Osteocyte (in vitro differentiated cells): ENCODE data around the gene TFR2. TPM values are rescaled to one million over a fixed set of nuclear protein-coding genes. Genes with fewer than 3 reads are reported as not detected.

Source experiments
- DNase-seq: peaks from one replicate; pipeline ENCODE4 v3.0.0; 2021; ENCODE audit warnings: mixed read lengths; ENCODE audit not compliant: unreplicated experiment; ENCODE audit errors: extremely low spot score
- H3K27ac Mint-ChIP-seq: one replicate; pipeline ENCODE4 v1.8.0; 2021; ENCODE audit warnings: mild to moderate bottlenecking, mixed read lengths; ENCODE audit not compliant: unreplicated experiment
- H3K27me3 Mint-ChIP-seq: one replicate; pipeline ENCODE4 v1.8.0; 2021; ENCODE audit warnings: mixed read lengths; ENCODE audit not compliant: unreplicated experiment
- H3K36me3 Mint-ChIP-seq: one replicate; pipeline ENCODE4 v1.8.0; 2021; ENCODE audit warnings: mixed read lengths; ENCODE audit not compliant: unreplicated experiment
- H3K4me1 Mint-ChIP-seq: one replicate; pipeline ENCODE4 v1.8.0; 2021; ENCODE audit warnings: mixed read lengths; ENCODE audit not compliant: unreplicated experiment
- H3K4me3 Mint-ChIP-seq: one replicate; pipeline ENCODE4 v1.8.0; 2021; ENCODE audit warnings: mild to moderate bottlenecking, moderate library complexity, mixed read lengths; ENCODE audit not compliant: unreplicated experiment
- H3K9me3 Mint-ChIP-seq: one replicate; pipeline ENCODE4 v1.8.0; 2021; ENCODE audit warnings: mixed read lengths; ENCODE audit not compliant: unreplicated experiment
- total RNA-seq: library from RNA; stranded (reverse); gene quantifications from 2 replicates; pipeline ENCODE4 v1.2.1, GENCODE V29; 2021
- TF ChIP-seq, protein P1 (sequence below): fragments of 200-600 bp; sonication (generic); IDR thresholded peaks from 2 replicates; pipeline ENCODE4 v1.5.0; 2021; ENCODE audit warnings: antibody characterized with exemption, mild to moderate bottlenecking, moderate library complexity

TFR2 gene
- total RNA-seq, 1 donor from 2014 or later: 0.19 TPM

DNA sequence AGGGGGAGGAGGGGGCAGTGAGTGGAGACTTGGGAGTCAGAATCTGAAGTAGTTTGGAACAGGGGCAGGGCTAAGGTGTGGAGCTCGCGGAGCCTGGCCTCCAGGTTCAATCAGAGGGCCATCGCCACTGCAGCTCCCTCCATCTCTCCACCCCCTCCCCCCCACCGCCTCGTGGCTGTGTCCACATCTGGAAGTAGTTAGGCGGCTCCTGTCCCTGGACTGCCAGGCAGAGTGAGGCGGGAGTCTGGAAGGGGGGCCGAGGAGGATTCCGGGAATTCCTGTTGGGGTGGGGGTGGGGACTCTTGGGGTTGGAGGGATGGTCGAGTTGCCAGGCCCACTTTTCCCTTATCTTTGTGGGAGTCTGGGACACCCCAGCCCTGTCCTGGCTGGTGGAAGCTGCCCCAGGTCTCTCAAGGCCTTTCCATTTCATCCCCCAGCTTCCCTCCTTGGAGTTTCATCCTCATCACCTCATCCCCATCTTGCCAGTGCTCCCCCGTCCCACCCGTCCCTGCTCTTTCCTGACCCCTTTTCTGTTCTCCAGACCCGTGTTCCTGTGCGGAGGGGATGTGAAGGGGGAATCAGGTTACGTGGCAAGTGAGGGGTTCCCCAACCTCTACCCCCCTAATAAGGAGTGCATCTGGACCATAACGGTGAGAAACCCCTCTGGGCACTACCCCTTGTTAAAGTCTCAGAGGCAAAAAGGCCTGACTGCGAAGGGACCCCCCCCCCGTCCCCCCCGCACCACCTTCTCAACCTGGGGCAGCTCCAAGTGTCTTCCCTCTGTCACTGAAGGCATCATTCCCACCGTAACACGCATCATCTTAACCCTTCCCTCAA, 38.2 kb downstream of the TFR2 start:
- no peaks in the 10 kb centered on the region for H3K9me3 Mint-ChIP-seq

DNA sequence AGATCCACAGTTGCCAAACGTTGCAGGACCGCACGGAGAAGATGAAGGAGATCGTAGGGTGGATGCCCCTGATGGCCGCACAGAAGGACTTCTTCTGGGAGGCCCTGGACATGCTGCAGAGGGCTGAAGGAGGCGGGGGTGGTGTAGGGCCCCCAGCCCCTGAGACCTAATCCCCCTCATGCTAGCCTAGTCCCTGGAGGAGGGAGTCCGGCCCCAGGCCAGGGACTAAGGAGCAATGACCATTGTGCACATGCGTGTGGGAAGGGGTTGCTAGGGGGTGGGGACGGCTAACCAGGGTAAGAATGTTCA, 40.7 kb downstream of the TFR2 start:
- peaks cover 2% of the 10 kb centered on the region for H3K36me3 Mint-ChIP-seq
- no peaks in the 10 kb centered on the region for H3K9me3 Mint-ChIP-seq
- no peaks in the 10 kb centered on the region for H3K27me3 Mint-ChIP-seq
- TF ChIP-seq, protein P1, sequence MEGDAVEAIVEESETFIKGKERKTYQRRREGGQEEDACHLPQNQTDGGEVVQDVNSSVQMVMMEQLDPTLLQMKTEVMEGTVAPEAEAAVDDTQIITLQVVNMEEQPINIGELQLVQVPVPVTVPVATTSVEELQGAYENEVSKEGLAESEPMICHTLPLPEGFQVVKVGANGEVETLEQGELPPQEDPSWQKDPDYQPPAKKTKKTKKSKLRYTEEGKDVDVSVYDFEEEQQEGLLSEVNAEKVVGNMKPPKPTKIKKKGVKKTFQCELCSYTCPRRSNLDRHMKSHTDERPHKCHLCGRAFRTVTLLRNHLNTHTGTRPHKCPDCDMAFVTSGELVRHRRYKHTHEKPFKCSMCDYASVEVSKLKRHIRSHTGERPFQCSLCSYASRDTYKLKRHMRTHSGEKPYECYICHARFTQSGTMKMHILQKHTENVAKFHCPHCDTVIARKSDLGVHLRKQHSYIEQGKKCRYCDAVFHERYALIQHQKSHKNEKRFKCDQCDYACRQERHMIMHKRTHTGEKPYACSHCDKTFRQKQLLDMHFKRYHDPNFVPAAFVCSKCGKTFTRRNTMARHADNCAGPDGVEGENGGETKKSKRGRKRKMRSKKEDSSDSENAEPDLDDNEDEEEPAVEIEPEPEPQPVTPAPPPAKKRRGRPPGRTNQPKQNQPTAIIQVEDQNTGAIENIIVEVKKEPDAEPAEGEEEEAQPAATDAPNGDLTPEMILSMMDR: no peak
- no peak overlapping the region for H3K27ac Mint-ChIP-seq
- H3K4me1 Mint-ChIP-seq: peaks cover 37% of the 10 kb centered on the region
- no peak for DNase-seq
- H3K4me3 Mint-ChIP-seq: no peak overlapping the region

More for the DNA sequence above, 38.2 kb downstream of the TFR2 start:
- Mint-ChIP-seq H3K4me1 (peaks cover 37% of the 10 kb centered on the region), H3K27ac (peak overlapping the region; percentile 91), H3K36me3 (peaks cover 7% of the 10 kb centered on the region), H3K27me3 (no peaks in the 10 kb centered on the region), H3K4me3 (peak overlapping the region; percentile 83)
- TF ChIP-seq, protein P1: no peak
- DNase-seq: peak; percentile 92

DNA sequence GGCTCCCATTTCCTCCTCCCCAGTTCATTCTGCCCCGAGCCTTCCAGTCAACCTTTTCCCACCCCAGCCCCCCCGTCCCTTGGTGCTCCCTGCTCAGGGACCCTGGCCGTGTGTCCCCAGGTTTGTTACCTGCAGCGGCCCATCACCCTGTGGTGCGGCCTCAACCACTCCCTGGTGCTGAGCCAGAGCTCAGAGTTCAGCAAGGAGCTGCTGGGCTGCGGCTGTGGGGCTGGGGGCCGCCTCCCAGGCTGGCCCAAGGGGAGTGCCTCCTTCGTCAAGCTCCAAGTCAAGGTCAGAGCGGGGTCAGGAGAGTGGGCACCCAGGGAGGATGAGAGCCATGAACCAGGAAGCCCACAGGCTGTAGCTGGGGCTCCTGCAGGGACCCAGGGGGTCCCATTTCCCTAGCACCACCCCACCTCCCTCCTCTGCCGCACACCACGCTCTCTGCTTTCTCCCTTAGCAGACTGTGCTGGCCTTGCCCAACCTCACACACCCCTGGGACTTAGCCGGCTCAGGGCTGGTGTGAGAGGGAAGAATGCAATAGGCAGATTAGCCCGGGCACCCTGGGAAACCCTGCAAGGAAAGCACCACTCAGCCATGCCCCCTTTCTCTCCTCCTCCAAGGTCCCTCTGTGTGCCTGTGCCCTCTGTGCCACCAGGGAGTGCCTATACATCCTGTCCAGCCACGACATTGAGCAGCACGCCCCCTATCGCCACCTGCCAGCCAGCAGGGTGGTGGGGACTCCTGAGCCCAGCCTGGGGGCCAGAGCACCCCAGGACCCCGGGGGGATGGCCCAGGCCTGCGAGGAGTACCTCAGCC, 41.2 kb downstream of the TFR2 start:
- Mint-ChIP-seq H3K9me3 (no peaks in the 10 kb centered on the region), H3K4me1 (peaks cover 35% of the 10 kb centered on the region), H3K4me3 (no peak overlapping the region), H3K27me3 (no peaks in the 10 kb centered on the region), H3K27ac (no peak overlapping the region), H3K36me3 (peaks cover 2% of the 10 kb centered on the region)
- TF ChIP-seq, protein P1: no peak
- DNase-seq: no peak

DNA sequence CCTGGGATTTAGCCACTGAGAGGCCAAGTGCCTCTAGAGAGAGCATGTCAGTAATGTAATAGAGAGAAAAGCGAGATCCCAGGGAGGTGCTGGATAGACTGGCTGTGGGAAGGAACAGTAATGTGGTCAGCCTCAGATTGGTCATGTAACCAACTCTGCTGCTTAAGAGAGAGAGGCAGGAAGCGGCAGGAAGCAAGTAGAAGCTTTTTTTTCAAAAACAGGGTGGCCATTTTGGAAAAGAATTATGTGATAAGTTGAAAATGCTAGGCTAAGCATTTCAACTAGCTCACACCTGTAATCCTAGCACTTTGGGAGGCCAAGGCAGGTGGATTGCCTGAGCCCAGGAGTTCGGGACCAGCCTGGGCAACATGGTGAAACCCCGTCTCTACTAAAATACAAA, 42.9 kb downstream of the TFR2 start:
- TF ChIP-seq, protein P1: no peak
- Mint-ChIP-seq H3K9me3 (no peaks in the 10 kb centered on the region), H3K27ac (no peak overlapping the region), H3K4me3 (no peak overlapping the region), H3K27me3 (no peaks in the 10 kb centered on the region), H3K36me3 (peaks cover 2% of the 10 kb centered on the region), H3K4me1 (peaks cover 26% of the 10 kb centered on the region)
- DNase-seq: no peak

DNA sequence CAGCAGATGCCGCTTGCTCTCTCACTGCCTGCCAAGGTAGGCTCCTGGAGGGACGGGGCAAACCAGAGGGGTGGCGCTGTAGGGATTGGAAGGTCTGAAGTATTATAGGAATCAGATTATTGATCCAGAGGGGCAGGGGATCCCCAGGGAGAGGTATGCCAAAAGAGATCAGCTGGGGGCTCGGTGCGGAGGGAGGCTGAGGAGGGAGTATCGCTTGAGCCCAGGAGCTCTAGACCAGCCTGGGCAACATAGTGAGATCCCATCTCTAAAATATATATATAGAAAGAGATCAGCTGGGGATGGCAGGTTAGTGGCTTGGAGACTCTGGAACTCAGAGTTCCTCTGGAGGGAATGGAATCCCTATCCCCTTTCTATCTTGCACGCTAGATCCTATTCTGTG, 46.2 kb downstream of the TFR2 start:
- H3K9me3 Mint-ChIP-seq: no peaks in the 10 kb centered on the region
- no peak overlapping the region for H3K4me3 Mint-ChIP-seq
- peaks cover 5% of the 10 kb centered on the region for H3K4me1 Mint-ChIP-seq
- H3K36me3 Mint-ChIP-seq: peaks cover 2% of the 10 kb centered on the region
- TF ChIP-seq, protein P1: no peak
- H3K27me3 Mint-ChIP-seq: no peaks in the 10 kb centered on the region
- DNase-seq: no peak
- no peak overlapping the region for H3K27ac Mint-ChIP-seq
